H9 (cell line): ENCODE results near the gene NTN3. TPM values are rescaled to one million over a fixed set of nuclear protein-coding genes. Genes with fewer than 3 reads are reported as not detected.

Source experiments
- DNase-seq: peaks from one replicate; pipeline ENCODE4 v3.0.0-alpha.2; 2017
- H2AFZ ChIP-seq: one replicate; pipeline ENCODE4 v1.6.1; 2013; ENCODE audit warnings: mild to moderate bottlenecking, low read length, control low read depth, moderate library complexity
- H2AK5ac ChIP-seq: 2 replicates; pipeline ENCODE4 v1.6.1; 2013; ENCODE audit warnings: low read length, control low read depth, mixed read lengths; ENCODE audit not compliant: insufficient read length
- H2BK120ac ChIP-seq: one replicate; pipeline ENCODE4 v1.6.1; 2013; ENCODE audit warnings: low read depth, mild to moderate bottlenecking, low read length, control low read depth, inconsistent platforms; ENCODE audit not compliant: poor library complexity, severe bottlenecking
- H2BK12ac ChIP-seq: 2 replicates; pipeline ENCODE4 v1.6.1; 2013; ENCODE audit warnings: low read length, control low read depth, mixed read lengths, low read depth; ENCODE audit not compliant: insufficient read length
- H2BK15ac ChIP-seq: 2 replicates; pipeline ENCODE4 v1.6.1; 2013; ENCODE audit warnings: low read depth, low read length, control low read depth
- H2BK20ac ChIP-seq: one replicate; pipeline ENCODE4 v1.6.1; 2013; ENCODE audit warnings: low read depth, mild to moderate bottlenecking, low read length, control low read depth, inconsistent platforms; ENCODE audit not compliant: poor library complexity, severe bottlenecking
- H2BK5ac ChIP-seq: 2 replicates; pipeline ENCODE4 v1.6.1; 2013; ENCODE audit warnings: low read length, control low read depth, mixed read lengths; ENCODE audit not compliant: insufficient read length
- H3K14ac ChIP-seq: 2 replicates; pipeline ENCODE4 v1.6.1; 2013; ENCODE audit warnings: low read length, control low read depth; ENCODE audit not compliant: insufficient read depth
- H3K18ac ChIP-seq: 2 replicates; pipeline ENCODE4 v1.6.1; 2013; ENCODE audit warnings: low read depth, mild to moderate bottlenecking, mixed read lengths, low read length, control low read depth; ENCODE audit not compliant: insufficient read length
- H3K23ac ChIP-seq: 2 replicates; pipeline ENCODE4 v1.6.1; 2013; ENCODE audit warnings: low read length, control low read depth, mixed read lengths, low read depth; ENCODE audit not compliant: insufficient read length
- H3K23me2 ChIP-seq: 2 replicates; pipeline ENCODE4 v1.6.1; 2013; ENCODE audit warnings: low read depth, mild to moderate bottlenecking, mixed read lengths, low read length, control low read depth; ENCODE audit not compliant: insufficient read length, poor library complexity, severe bottlenecking
- H3K27ac ChIP-seq: 2 replicates; pipeline ENCODE4 v1.5.1; 2013; ENCODE audit warnings: low read length, control low read depth, mixed read lengths, low read depth; ENCODE audit not compliant: insufficient read length
- H3K27me3 ChIP-seq: 2 replicates; pipeline ENCODE4 v1.6.1; 2013; ENCODE audit warnings: low read length, control low read depth, inconsistent platforms; ENCODE audit not compliant: insufficient read depth
- H3K4ac ChIP-seq: 2 replicates; pipeline ENCODE4 v1.6.1; 2013; ENCODE audit warnings: low read depth, mild to moderate bottlenecking, control low read depth, inconsistent platforms, low read length, moderate library complexity
- H3K4me1 ChIP-seq: 2 replicates; pipeline ENCODE4 v1.6.1; 2013; ENCODE audit warnings: low read length, control low read depth, inconsistent platforms; ENCODE audit not compliant: insufficient read depth
- H3K4me2 ChIP-seq: 2 replicates; pipeline ENCODE4 v1.6.1; 2013; ENCODE audit warnings: low read length, control low read depth, mixed read lengths; ENCODE audit not compliant: insufficient read length, insufficient read depth
- H3K56ac ChIP-seq: 2 replicates; pipeline ENCODE4 v1.6.1; 2013; ENCODE audit warnings: low read depth, mild to moderate bottlenecking, mixed read lengths, low read length, control low read depth; ENCODE audit not compliant: insufficient read length
- H3K79me1 ChIP-seq: 2 replicates; pipeline ENCODE4 v1.6.1; 2013; ENCODE audit warnings: low read depth, mild to moderate bottlenecking, moderate library complexity, low read length, control low read depth, inconsistent platforms; ENCODE audit not compliant: insufficient read depth, poor library complexity, severe bottlenecking
- H3K79me2 ChIP-seq: 2 replicates; pipeline ENCODE4 v1.6.1; 2013; ENCODE audit warnings: low read length, control low read depth, inconsistent platforms; ENCODE audit not compliant: insufficient read depth
- H3K9ac ChIP-seq: 2 replicates; pipeline ENCODE4 v1.6.1; 2013; ENCODE audit warnings: low read length, control low read depth, mixed read lengths; ENCODE audit not compliant: insufficient read length; ENCODE audit errors: extremely low read depth
- H3K9me3 ChIP-seq: one replicate; pipeline ENCODE4 v1.6.1; 2013; ENCODE audit warnings: low read depth, low read length, inconsistent platforms; ENCODE audit not compliant: control insufficient read depth
- H3T11ph ChIP-seq: one replicate; pipeline ENCODE4 v1.6.1; 2013; ENCODE audit warnings: mild to moderate bottlenecking, low read length, control low read depth, inconsistent platforms
- H4K20me1 ChIP-seq: one replicate; pipeline ENCODE4 v1.6.1; 2013; ENCODE audit not compliant: control insufficient read depth, insufficient read length, insufficient read depth
- H4K5ac ChIP-seq: 2 replicates; pipeline ENCODE4 v1.6.1; 2013; ENCODE audit warnings: low read depth, mild to moderate bottlenecking, mixed read lengths, low read length, control low read depth; ENCODE audit not compliant: insufficient read length
- H4K8ac ChIP-seq: replicated peaks from 2 replicates; pipeline ENCODE4 v1.6.1; 2013; ENCODE audit warnings: low read length, control low read depth, mixed read lengths, low read depth; ENCODE audit not compliant: insufficient read length
- H4K91ac ChIP-seq: 2 replicates; pipeline ENCODE4 v1.6.1; 2013; ENCODE audit warnings: low read depth, mild to moderate bottlenecking, moderate library complexity, mixed read lengths, low read length, control low read depth; ENCODE audit not compliant: insufficient read length
- H3K27ac Mint-ChIP-seq, 3 experiments: 2 replicates in 2 of 3; 3 replicates in 1 of 3; pipeline ENCODE4 v1.8.0; 2020 to 2021; ENCODE audit warnings: mixed read lengths in 3 of 3, mild to moderate bottlenecking in 1 of 3, moderate library complexity in 1 of 3
- H3K27me3 Mint-ChIP-seq: 2 replicates; pipeline ENCODE4 v1.8.0; 2021; ENCODE audit warnings: low read depth, mild to moderate bottlenecking, moderate library complexity, mixed read lengths
- H3K36me3 Mint-ChIP-seq, 3 experiments: 2 replicates in 2 of 3; 3 replicates in 1 of 3; pipeline ENCODE4 v1.8.0; 2020 to 2021; ENCODE audit warnings: low read depth in 3 of 3, mixed read lengths in 3 of 3; ENCODE audit not compliant: insufficient read depth in 1 of 3
- H3K4me1 Mint-ChIP-seq, 2 experiments: 2 replicates each; pipeline ENCODE4 v1.8.0; 2020; ENCODE audit warnings: mixed read lengths in 2 of 2
- H3K4me3 Mint-ChIP-seq, 2 experiments: 2 replicates in 1 of 2; 3 replicates in 1 of 2; pipeline ENCODE4 v1.8.0; 2020 to 2021; ENCODE audit warnings: mild to moderate bottlenecking in 2 of 2, mixed read lengths in 2 of 2, moderate library complexity in 1 of 2
- H3K9me3 Mint-ChIP-seq, 2 experiments: 2 replicates in 1 of 2; 3 replicates in 1 of 2; pipeline ENCODE4 v1.8.0; 2020; ENCODE audit warnings: mild to moderate bottlenecking in 2 of 2, mixed read lengths in 2 of 2, moderate library complexity in 1 of 2
- CTCF ChIP-seq: fragments of 200-600 bp; sonication (generic); conservative IDR thresholded peaks from 3 replicates; pipeline ENCODE4 v1.8.0; 2021; ENCODE audit warnings: antibody characterized with exemption, mild to moderate bottlenecking
- WGBS: extraction: QIAGEN DNeasy Blood & Tissue Kit; methylation state at CpG from one replicate; pipeline ENCODE4 v1.1.7; 2013; ENCODE audit warnings: missing lambda C conversion rate, low lambda C conversion rate, mixed read lengths; ENCODE audit not compliant: insufficient read length; ENCODE audit errors: extremely low coverage; 5-methylcytosine and 5-hydroxymethylcytosine counted together
- total RNA-seq: library from RNA; stranded (reverse); gene quantifications from 2 replicates; pipeline ENCODE4 v1.2.1, GENCODE V29; 2021

The NTN3 gene
- total RNA-seq, 1 experiment from 2014 or later = 1.3 TPM

GRCh38 chr16:2492292-2492691 lies 21.2 kb downstream of the NTN3 start:
- Histone ChIP-seq H4K5ac (no peak overlapping the region), H4K20me1 (no peaks in the 10 kb centered on the region), H2BK120ac (no peak overlapping the region), H2AK5ac (no peak overlapping the region), H3K4me1 (no peaks in the 10 kb centered on the region), H3K23me2 (no peaks in the 10 kb centered on the region), H3K27ac (no peak overlapping the region), H3T11ph (no peak overlapping the region), H4K91ac (no peak overlapping the region), H3K27me3 (no peaks in the 10 kb centered on the region), H2BK15ac (no peak overlapping the region), H2AFZ (no peak overlapping the region), H2BK5ac (no peak overlapping the region), H2BK12ac (no peak overlapping the region), H3K4me2 (no peak overlapping the region), H3K4ac (no peak overlapping the region), H3K9ac (no peak overlapping the region), H3K9me3 (no peaks in the 10 kb centered on the region), H3K79me1 (no peaks in the 10 kb centered on the region), H3K14ac (no peak overlapping the region), H2BK20ac (no peak overlapping the region), H3K18ac (no peak overlapping the region), H3K23ac (no peak overlapping the region), H3K56ac (no peak overlapping the region), H4K8ac (no peak overlapping the region), H3K79me2 (no peaks in the 10 kb centered on the region)
- TF ChIP-seq CTCF = no peak
- no peak for DNase-seq
- Mint-ChIP-seq H3K36me3 (peaks cover 0 to 10% (median 4%) of the 10 kb centered on the region in 3 experiments; a peak in 2 of 7 replicates), H3K27me3 (no peaks in the 10 kb centered on the region), H3K27ac (peak overlapping the region in 1 of 3 experiments; percentile 39; a peak in 2 of 7 replicates), H3K4me3 (no peak overlapping the region), H3K9me3 (no peaks in the 10 kb centered on the region), H3K4me1 (peaks cover 2 to 3% of the 10 kb centered on the region in 2 experiments)
- WGBS = no CpG with 5 or more reads among the region's 13 CpGs
